Fibroblast of skin of right quadriceps (primary cell): ENCODE data around the gene UBE2L5.

ENCODE experiments used
- DNase-seq: peaks from one replicate; pipeline ENCODE4 v3.0.0-alpha.2; 2013

The UBE2L5 gene

GRCh38 chr13:30406779-30407416 is 15.4 kb upstream of the UBE2L5 start:
- DNase-seq: no peak

GRCh38 chr13:30408319-30409101 is 13.8 kb upstream of the UBE2L5 start:
- DNase-seq: peak; percentile 90

- peak; percentile 83 for DNase-seq
Measured at GRCh38 chr13:30409886-30410704, 12.2 kb upstream of the UBE2L5 start.

- DNase-seq: peak; percentile 18
Measured at GRCh38 chr13:30410705-30411125, 11.6 kb upstream of the UBE2L5 start.

- no peak for DNase-seq
Measured at GRCh38 chr13:30412346-30412745, 9.9 kb upstream of the UBE2L5 start.

- DNase-seq: no peak
Measured at GRCh38 chr13:30413842-30414241, 8.5 kb upstream of the UBE2L5 start.

GRCh38 chr13:30415430-30416030 is 6.8 kb upstream of the UBE2L5 start:
- peak; percentile 35 for DNase-seq

- DNase-seq: no peak
Measured at GRCh38 chr13:30416471-30416870, 5.8 kb upstream of the UBE2L5 start.

GRCh38 chr13:30418075-30418716 is 4.1 kb upstream of the UBE2L5 start:
- DNase-seq: no peak

- DNase-seq: no peak
Measured at GRCh38 chr13:30418717-30419459, 3.4 kb upstream of the UBE2L5 start.

- DNase-seq: peak; percentile 87
Measured at GRCh38 chr13:30421093-30422053, 920 bp upstream of the UBE2L5 start.

- no peak for DNase-seq
Measured at GRCh38 chr13:30423891-30424290, 1.6 kb downstream of the UBE2L5 start.

GRCh38 chr13:30429235-30429634 is 6.9 kb downstream of the UBE2L5 start:
- no peak for DNase-seq

GRCh38 chr13:30429721-30430694 is 7.7 kb downstream of the UBE2L5 start:
- peak; percentile 93 for DNase-seq

- no peak for DNase-seq
Measured at GRCh38 chr13:30431269-30431940, 9.1 kb downstream of the UBE2L5 start.

GRCh38 chr13:30435911-30436451 is 13.7 kb downstream of the UBE2L5 start:
- no peak for DNase-seq

GRCh38 chr13:30437177-30437576 is 14.9 kb downstream of the UBE2L5 start:
- DNase-seq: no peak

GRCh38 chr13:30438286-30438685 is 16.0 kb downstream of the UBE2L5 start:
- no peak for DNase-seq
